HG03469 (cell line): ENCODE results near the gene RTP4.
"Not testable (repeated sequence)": the region's sequence is repeated elsewhere in the genome, so short reads cannot be mapped to it uniquely, and the experiment has no call there.

Source experiments
- ATAC-seq: cut with Tn5 transposase; IDR thresholded peaks from one replicate; pipeline ENCODE4 v1.9.1; 2021; ENCODE audit warnings: mild to moderate bottlenecking, moderate library complexity, moderate number of reproducible peaks; ENCODE audit not compliant: unreplicated experiment

The RTP4 gene

DNA sequence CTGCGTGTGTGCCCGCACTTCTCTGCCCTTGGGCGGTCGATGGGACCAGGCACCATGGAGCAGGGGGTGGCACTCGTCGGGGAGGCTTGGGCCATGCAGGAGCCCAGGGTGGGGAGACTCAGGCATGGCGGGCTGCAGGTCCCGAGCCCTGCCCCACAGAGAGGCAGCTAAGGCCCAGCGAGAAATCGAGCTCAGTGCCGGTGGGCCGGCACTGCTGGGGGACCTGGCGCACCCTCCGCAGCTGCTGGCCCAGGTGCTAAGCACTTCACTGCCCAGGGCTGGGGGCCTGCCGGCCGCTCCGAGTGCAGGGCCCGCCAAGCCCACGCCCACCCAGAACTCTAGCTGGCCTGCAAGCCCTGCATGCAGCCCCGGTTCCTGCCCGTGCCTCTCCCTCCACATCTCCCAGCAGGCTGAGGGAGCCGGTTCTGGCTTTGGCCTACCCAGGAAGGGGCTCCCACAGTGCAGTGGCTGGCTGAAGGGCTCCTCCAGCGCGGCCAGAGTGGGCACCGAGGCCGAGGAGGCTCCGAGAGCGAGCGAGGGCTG is 553 bp upstream of the RTP4 start:
- ATAC-seq = no peak

DNA sequence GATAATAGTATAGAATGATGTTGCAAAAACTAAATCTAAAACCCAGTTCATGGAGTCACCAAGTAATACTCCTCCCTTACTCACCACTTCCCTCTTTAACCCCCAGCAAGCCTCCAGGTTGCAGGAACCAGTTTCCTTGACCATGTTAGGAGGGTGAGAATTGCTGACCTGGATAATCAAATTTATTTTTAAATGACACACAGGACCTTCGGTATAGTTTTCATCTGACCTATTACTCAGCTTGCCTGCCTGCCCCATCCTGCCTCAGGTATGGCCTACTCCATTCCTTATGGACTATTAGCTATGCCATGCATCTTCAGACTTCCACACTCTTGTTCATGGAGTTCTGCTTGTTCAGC is 883 bp downstream of the RTP4 start:
- ATAC-seq = no peak

DNA sequence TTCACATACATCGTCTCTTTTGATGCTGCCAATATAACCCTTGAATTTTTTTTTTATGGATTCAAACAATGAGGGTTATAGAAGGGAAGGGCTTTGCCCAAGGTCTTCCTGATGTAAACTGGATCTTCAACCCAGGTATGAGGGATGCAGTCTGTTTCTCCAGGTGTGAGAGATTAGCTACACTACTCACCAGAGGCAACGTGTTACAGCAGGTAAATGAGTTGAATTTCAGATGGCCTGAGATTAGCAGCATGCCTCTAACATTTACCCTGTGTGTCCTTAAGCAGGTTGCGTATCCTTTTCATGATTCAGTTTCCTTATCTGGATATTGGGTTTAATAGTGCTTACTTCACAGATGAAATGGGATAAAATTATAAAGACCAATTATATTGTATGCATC is 1.9 kb downstream of the RTP4 start:
- ATAC-seq = no peak

DNA sequence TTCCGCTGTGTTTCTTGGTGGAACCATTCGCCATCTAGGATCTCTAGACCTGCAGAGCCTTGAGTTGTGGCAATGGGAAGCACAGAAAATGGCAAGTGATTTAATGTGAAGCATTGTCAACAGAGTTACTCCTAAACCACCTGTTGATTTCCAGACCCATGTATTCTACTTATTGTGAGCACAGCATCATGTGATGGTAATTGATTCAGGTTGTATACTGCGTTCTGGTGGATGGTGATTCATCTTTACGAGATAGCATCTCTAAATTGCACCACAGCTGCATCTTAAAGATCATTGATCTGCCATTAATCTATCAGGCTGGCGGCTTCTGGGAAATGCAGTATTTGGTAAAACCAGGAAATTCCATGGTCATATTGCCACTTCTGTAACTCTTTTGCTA is 7.4 kb downstream of the RTP4 start:
- ATAC-seq = no peak

DNA sequence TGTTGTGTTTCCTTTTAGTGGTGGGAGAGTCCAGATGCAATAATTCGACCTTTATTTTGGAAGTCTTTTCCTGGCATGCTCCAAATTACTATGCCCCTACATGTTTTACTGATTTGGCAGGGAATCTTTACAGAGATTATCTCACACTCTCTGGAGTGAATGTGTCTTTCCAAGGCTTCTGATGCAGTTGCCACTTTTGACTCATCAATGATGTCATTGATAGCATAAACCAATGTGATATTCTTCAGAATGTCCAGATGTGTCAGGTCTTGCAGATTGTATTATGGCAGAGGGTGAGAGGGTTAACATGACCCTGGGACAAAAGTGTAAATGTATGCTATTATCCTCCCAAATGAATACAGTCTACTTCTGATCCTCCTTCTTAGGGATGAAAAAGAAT is 9.7 kb downstream of the RTP4 start:
- ATAC-seq = no peak

DNA sequence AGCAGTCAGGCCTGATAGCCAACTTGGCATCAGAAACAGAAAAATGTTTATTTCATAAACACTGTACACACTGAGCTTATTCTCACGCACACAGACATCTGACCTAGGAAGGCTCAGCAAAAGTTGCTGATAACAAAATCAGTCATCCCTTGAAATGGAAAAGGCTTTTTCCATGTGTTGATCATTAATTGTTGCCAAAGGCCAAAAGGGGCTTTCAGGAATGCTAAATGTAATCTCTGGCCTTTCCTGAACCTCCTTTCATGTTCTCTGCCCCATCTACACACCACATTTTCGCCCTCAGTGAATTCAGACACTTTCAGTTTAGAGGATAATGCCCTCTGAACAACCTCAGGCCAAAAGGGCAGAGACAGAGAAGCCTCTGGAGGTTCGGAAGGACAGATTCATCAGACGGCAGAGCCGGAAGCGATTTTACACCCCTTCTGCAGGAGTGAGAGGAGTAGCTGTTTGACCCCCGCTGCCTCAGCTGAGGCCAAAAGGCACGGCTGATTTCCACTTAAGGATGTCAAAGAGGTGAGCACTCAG is 14.5 kb downstream of the RTP4 start:
- ATAC-seq = no peak

DNA sequence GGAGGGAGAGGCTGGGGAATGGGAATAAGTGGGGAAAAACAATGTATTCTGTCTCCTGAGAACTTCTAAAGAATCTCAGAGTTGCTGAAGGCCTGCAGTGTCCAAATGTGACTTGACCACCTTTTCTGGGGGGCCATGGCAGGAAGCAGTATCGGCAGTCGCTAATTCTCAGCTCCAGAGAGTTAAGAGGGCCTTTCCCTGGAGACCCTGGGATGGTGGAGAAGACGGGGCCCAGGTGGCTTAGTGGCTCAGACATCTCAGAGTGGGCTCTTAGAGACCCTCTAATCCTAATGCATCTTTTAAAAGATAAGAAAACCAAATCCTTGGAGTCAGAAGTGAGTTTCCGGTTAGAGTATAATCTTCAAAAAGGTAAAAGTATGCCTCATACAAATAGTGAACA is 15.1 kb downstream of the RTP4 start:
- ATAC-seq = no peak

DNA sequence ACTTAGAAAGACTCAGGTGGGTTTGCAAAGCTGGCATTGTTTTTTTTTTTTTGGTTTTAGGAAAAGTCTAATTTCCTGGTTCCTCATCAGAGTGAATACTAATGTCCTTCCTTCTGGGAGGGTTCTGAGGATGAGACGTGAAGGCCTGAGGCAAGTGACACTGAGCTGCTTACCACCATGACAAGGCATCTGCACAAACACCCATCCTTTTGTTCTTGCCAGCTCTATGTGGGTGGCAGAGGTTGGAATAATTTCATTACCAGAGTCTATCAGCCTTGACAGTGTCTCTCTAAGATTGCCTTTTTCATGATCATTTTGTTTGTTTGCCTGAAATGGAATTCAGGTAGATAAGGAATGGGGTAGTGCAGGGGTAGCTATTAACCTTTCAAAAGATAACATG is 17.1 kb downstream of the RTP4 start:
- no peak for ATAC-seq

DNA sequence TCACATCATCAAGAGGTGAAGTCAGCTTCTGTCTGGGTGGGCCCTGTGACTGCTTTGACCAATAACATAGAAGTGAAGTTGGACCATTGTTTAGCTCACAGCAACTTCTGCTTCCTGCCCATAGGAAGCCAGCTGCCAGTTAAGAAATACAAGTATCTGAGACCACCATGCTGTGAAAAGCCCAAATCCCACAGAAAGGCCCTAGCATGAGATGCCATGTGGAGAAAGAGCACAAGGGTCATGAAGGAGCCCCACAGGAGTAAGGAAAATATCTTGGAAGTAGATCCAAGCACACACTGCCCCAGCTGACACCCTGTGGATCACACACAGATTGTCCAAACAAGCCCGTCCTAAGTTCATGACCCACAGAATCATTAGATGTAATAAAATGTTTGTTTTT is 28.5 kb downstream of the RTP4 start:
- ATAC-seq = no peak

DNA sequence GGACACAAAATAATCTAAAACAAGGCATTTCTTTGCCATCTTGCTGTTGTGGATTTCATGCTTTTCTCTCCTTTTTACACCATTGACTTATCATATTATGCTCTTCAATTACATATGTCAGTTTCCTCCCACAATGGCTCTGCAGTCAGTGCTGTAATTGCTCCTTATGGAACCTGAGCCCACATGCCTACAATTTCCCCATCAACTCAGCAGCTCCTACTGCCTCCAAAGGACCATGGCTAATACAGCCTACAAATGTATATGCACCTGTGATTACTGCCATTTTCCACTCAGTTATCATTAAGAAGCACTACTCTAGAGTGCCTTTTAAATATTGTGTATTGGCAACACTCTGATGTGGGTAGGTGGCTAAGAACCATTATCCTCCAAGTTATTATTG is 30.8 kb downstream of the RTP4 start:
- ATAC-seq = no peak

DNA sequence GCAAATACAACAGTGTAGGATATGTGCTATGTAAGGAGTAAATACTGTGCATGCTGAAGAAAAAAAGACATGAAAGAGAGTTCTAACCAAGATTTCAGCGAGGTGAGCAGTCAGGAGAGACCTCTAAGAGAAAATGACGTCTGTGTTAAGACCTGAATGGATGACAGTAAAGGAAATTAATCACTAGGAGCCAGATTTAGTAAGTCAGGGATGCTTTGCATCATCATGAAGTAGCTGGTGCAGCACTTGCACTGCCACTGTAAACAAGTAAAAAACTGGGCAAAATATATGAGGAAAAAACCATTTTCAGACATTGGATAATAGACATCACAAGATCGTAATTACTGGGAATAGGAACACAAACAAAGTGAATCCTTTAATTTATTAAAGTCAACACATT is 32.6 kb downstream of the RTP4 start:
- no peak for ATAC-seq

DNA sequence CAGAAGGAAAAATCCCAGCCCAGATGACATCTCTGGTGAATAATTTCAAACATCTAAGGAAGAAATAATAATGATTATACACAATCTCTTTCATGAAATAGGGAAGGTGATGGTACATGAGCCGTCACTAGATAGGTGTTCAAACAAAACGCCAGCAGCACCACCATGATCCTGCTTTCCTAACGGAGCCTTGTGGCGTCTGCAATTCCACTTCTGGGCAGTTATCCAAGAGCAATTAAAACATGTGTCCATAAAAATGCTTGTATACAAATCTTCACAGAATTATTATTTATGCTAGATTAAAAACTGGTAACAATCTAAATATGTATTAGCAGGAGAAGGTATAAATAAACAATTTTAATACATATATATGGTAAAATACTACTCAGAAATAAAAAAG is 33.7 kb downstream of the RTP4 start:
- no peak for ATAC-seq

DNA sequence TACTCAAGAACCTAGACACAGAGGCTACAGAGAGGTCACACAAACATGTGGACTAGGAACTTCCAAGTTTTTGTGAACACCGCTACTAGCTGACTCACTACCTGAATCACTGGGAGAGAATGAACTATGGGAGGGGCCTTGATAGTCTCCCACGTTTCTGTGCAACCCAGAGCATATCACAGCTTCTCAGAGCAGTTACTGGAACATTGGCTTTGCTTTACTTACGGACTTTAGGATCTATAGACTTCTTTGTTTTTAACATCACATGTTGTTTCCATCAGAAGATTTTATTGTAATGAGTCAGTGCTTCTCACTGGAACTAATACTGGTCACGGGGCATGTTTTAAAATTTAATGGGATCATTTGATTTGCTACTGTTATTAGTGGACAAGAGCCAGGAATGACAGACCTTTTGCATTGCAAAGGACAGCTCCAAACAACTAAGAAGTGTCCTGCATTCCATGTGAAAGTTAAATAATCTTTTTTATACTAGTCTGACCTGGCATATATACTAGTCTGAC is 35.6 kb downstream of the RTP4 start:
- no peak for ATAC-seq

DNA sequence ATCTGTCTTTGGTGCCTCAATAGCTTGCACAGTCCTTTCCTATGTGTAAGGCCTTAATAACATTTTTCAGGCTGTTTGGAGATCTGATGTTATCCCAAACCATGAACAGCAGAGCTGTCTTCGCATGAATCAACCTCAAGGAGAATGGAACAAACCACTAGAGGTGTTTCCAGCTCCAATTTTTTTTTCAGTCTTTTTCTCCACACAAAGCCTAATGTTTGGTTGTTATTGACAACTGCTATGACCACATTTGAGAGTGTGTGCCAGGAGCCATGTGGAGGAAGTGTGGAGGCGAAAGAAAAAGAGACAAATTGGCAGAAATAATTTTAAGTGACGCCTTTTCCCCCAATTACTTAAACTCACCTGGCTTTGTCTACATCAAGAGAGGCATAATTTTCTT is 38.7 kb downstream of the RTP4 start:
- ATAC-seq = no peak

DNA sequence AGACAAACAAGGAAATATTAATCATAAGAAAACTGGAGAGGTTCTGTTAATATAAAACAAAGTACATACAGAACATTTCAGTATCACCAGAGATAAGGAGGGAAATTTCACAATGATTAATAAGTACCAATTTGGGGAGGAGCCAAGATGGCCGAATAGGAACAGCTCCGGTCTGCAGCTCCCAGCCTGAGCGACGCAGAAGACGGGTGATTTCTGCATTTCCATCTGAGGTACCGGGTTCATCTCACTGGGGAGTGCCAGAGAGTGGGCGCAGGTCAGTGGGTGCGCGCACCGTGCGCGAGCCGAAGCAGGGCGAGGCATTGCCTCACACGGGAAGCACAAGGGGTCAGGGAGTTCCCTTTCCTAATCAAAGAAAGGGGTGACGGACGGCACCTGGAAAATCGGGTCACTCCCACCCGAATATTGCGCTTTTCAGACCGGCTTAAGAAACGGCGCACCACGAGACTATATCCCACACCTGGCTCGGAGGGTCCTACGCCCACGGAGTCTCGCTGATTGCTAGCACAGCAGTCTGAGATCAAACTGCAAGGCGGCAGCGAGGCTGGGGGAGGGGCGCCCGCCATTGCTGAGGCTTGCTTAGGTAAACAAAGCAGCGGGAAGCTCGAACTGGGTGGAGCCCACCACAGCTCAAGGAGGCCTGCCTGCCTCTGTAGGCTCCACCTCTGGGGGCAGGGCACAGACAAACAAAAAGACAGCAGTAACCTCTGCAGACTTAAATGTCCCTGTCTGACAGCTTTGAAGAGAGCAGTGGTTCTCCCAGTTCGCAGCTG is 44.0 kb downstream of the RTP4 start:
- ATAC-seq = not testable (repeated sequence)
